ENCODE data around the gene UBE2V1.

- no peak for TF ChIP-seq ARNT (IDR thresholded peaks at IDR 0.05)
- no peak for TF ChIP-seq SUZ12 (IDR thresholded peaks at IDR 0.05)
- no peak for TF ChIP-seq LEF1 (IDR thresholded peaks at IDR 0.05; ENCODE audit: borderline replicate concordance)
- TF ChIP-seq ZNF384 (IDR thresholded peaks at IDR 0.05) = no peak
- TF ChIP-seq FOXA1 (IDR thresholded peaks at IDR 0.05) = no peak
- no peak for TF ChIP-seq FOXM1 (IDR thresholded peaks at IDR 0.05; ENCODE audit: borderline replicate concordance)
- no peak for TF ChIP-seq TARDBP (IDR thresholded peaks at IDR 0.05)
- no peak for TF ChIP-seq SP1 (IDR thresholded peaks at IDR 0.05)
- no peak for TF ChIP-seq BHLHE40 (IDR thresholded peaks at IDR 0.05; ENCODE audit: borderline replicate concordance)
- no peak for TF ChIP-seq L3MBTL2 (conservative IDR thresholded peaks at IDR 0.05)
- TF ChIP-seq ELF4 (IDR thresholded peaks at IDR 0.05) = no peak
- TF ChIP-seq CTBP1 (IDR thresholded peaks at IDR 0.05; ENCODE audit: borderline replicate concordance) = no peak
- TF ChIP-seq NFRKB (IDR thresholded peaks at IDR 0.05) = no peak
- TF ChIP-seq PKNOX1 (IDR thresholded peaks at IDR 0.05) = no peak
These were observed 14.7 kb downstream of the UBE2V1 start for GRCh38 chr20:50098259-50098658.
